Gastroesophageal sphincter (tissue), 3 donors: ENCODE results near the gene DNAJC7.

Source experiments
- CTCF ChIP-seq, 4 experiments: fragments of 200-600 bp in 2 of 4; fragments of 450-650 bp in 2 of 4; sonication (generic) in 1 of 4; IDR thresholded peaks; one replicate each; pipeline ENCODE4 v1.5.1; 2017 to 2019; ENCODE audit warnings: antibody characterized with exemption in 4 of 4, mild to moderate bottlenecking in 2 of 4, moderate library complexity in 2 of 4
- POLR2A ChIP-seq, 2 donors: fragments of 450-650 bp; IDR thresholded peaks; one replicate each; pipeline ENCODE4 v1.6.1; 2017; ENCODE audit warnings: antibody characterized with exemption in 2 of 2, mild to moderate bottlenecking in 2 of 2, moderate library complexity in 1 of 2
- POLR2AphosphoS5 ChIP-seq: sonication (generic); formaldehyde crosslinking; IDR thresholded peaks from one replicate; pipeline ENCODE4 v1.6.1; 2017; ENCODE audit warnings: antibody characterized with exemption

- TF ChIP-seq CTCF (IDR thresholded peaks at IDR 0.05) (no peak), POLR2AphosphoS5 (no peak), POLR2A (IDR thresholded peaks at IDR 0.05) (no peak)
Measured at GRCh38 chr17:41986634-41987033, 30.6 kb downstream of the DNAJC7 start.
